Fibroblast of skin of abdomen (primary cell): ENCODE data around the gene KBTBD3.
"Not testable (repeated sequence)": the region's sequence is repeated elsewhere in the genome, so short reads cannot be mapped to it uniquely, and the experiment has no call there.

Source experiments
- DNase-seq: peaks from one replicate; pipeline ENCODE4 v3.0.0-alpha.2; 2013

The KBTBD3 gene

DNA sequence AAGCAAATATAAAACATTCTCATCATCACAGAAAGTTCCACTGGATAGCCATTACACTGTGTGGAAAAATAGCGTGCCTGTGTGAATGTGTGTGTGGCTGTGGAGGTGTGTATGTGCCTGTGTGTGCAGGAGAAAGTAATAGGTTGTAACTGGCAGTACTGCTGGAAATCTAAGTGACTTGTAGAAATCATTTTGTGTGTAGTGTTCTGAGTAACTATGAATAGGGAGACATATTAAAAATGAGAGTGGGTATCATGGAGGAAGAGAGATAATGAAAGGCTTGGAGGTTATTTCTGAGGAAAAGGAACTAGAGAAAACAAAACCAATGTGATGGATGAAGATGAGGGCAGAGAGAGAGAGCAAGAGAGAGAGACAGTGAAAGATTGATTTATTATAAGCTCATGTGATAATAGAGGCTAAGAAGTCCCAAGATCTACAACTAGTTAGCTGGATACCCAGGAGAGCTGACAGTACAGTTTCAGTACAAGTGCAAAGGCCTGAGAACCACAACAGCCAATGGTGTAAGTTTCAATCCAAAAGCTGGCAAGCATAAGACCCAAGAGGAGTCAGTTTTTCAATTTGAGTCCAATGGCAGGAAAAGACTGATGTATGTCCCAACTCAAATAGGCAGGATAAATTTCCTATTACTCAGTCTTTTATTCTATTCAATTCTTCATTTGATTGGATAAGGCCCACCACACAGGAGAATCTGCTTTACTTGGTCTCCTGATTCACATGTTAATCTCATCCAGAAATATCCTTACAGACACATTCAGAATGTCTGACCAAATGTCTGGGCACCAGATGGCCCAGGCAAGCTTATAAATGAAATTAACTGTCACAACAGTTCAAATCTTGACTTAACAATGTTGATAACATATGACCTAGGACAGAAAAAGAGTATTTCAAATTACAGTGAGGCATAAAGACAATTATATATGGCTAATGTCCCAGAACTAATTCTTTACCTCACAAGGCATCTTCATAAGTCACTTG is 14.9 kb downstream of the KBTBD3 start:
- peak; percentile 3 for DNase-seq

- DNase-seq: no peak
Observed at GRCh38 chr11:106061249-106061784, 15.8 kb downstream of the KBTBD3 start.

DNA sequence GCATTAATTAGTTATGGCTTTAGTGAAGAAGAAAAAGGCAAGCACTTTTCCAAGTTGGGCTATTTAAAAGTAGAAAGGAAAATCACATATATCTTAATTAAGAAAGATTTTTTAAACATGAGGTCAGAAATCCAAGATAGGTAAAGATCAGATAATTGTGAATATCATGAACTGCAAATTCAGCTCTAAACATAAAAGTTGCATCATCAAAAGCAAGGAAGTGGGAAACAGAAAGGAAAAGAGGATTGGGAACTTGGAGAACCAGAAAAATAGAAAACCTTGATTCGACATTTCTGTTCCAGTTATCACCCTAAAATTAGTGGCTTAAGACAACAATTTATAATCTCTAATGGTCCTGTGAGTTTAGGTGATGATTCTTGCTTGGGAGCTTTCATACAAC is 17.5 kb downstream of the KBTBD3 start:
- DNase-seq: no peak

DNA sequence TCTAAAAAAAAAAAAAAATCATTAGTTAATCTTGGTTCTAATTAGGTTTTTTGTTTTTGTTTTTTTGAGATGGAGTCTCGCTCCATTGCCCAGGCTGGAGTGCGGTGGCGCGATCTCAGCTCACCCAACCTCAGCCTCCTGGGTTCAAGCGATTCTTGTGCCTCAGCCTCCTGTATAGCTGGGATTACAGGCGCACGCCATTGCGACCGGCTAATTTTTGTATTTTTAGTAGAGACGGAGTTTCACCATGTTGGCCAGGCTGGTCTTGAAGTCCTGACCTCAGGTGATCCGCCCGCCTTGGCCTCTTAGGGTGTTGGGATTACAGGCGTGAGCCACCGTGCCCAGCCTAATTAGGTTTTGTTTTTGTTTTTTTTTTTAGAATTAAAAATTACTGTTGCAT is 18.8 kb downstream of the KBTBD3 start:
- DNase-seq: not testable (repeated sequence)

- no peak for DNase-seq
Observed at GRCh38 chr11:106051103-106051502, 26.0 kb downstream of the KBTBD3 start.

DNA sequence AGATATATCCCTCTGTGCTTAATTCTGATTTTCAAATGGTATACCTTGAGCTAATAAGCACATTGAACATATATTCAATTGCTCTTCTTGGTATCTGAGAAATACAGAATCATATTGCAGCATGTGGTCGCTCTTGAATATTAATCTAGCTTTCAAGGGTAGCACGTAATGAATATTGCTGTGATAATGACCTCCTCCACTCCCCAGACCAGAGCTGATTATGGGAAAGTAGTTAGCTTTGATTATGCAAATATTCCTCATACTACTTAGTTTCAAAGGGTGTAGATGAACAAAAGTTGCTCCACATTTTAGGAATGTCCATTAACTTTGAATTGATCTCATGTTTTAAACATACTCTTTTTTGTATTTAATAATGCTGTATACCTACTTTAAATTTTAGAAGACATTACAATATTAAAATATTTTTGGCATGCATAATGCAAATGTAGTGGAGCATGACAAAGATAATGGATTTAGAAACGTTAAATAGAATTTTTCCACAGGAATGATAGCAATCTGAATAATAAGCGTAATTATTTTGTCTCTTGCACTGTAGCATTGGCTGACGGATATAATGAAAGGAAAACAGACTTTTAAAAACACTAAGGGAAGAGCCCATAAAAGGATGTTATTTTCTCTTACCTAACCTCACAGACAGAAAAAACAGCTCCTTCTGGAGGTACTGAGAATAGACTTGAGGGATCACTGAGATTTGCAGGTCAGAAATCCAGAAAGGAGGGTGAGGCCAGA is 27.2 kb downstream of the KBTBD3 start:
- no peak for DNase-seq

- no peak for DNase-seq
Observed at GRCh38 chr11:106047631-106048030, 29.5 kb downstream of the KBTBD3 start.

DNA sequence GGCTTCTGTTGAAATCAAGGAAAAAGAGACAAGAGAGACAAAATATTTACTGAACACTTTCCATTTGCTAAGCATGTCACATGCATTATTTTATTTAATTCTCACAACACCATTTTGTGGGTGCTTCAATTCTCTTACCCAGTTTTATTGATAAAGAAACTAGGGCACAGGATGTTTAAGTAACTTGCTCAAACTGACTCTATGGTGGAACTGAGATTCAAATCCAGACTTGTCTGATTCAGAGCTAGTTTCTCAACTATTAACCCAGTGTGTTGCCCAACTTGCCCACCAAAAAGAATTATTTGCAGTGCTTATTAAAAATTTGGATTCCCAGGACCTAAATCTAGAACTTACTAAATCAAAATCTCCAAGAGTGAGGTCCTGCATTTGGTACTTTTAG is 33.6 kb downstream of the KBTBD3 start:
- no peak for DNase-seq

DNA sequence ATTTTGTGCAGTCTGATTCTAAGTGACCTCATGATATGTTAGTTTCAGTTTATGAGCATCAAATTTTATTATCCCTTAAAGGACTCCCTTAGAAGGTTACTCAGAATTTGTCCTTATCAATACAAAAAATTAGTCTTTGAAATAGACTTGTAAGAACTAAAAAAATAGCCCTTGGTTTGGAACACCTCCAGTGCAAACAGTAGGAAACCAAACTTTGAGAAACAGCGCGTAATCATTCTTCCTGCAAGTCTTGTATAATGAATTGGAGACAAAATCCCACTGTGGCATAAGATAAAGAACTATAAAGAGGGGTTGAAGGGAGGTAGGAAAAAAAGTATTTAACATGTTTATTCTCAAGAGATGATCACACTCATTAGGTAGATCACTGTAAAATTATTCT is 44.3 kb downstream of the KBTBD3 start:
- DNase-seq: no peak

GRCh38 chr11:106031936-106032335 is 45.2 kb downstream of the KBTBD3 start:
- no peak for DNase-seq

GRCh38 chr11:106031202-106031810 is 45.8 kb downstream of the KBTBD3 start:
- DNase-seq: no peak

GRCh38 chr11:106030609-106031008 is 46.5 kb downstream of the KBTBD3 start:
- DNase-seq: no peak

- no peak for DNase-seq
Observed at GRCh38 chr11:106022795-106023275, 54.3 kb downstream of the KBTBD3 start.

DNA sequence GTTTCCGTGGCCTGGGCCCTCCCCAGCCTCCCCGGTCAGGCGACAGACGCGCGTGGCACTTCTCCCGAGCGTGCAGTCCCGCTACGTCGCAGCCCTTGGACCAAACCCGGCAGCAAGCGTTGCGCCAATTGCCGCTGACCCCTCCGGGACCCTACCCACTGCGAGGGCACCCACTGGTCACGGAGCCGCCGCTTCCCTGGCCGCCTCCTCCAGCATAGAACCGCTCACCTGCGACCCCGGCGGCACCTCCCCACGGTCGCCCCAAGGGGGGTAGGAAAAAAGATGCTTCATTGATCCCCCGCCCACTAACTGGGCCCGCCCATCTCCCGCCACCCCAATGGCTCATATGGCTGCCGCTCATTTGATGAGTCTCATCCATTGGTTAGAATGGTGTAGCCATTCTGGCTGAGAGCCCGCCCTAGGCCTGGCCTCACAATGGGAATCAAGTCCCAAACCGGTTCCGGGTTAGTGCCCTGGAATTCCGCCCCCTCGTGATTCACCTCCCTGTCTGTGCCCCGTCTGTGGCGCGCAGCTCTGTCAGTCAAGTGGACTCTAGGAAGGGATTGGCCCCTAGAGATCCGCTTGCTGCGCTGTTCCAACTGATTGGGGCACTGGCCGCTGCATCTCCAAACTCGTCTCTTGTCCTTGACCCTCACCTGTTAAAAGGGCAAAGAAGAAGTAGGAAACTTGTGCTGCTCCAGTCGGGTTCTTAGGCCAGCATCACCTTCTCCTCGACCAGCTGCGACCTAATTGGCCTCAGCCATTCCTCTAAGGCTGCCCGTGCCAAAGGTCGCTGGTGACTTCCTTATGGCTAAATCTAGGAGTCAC is 55.0 kb downstream of the KBTBD3 start, which contains the start of gene MSANTD4:
MSANTD4 (minus strand) TSS at position 274 of the 828 bp plus-strand sequence. CDS start 11,323 bp downstream, outside the sequence.
- DNase-seq: peak; percentile 100

GRCh38 chr11:106021181-106021966 is 55.8 kb downstream of the KBTBD3 start:
- DNase-seq: peak; percentile 35

- no peak for DNase-seq
Observed at GRCh38 chr11:106017093-106017492, 60.1 kb downstream of the KBTBD3 start.

GRCh38 chr11:106015066-106015465 is 62.1 kb downstream of the KBTBD3 start:
- no peak for DNase-seq

DNA sequence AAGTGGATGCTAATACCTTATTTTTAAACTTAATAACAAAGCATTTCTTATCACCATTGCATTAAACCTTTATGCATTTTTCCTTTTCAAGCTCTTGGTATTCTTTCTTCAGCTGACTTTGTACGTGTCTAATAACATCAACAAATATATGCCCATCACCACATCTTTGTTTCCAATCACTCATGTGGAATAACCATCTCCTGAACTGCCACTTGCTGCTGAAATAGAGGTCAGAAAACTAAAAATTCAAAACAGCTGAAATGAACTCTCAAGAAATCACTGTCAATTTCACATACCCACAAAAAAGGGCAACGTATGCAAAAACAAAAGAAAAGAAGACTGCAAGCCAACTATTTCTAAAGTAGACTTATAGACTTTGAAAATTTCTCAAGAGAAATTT is 62.5 kb downstream of the KBTBD3 start:
- no peak for DNase-seq

DNA sequence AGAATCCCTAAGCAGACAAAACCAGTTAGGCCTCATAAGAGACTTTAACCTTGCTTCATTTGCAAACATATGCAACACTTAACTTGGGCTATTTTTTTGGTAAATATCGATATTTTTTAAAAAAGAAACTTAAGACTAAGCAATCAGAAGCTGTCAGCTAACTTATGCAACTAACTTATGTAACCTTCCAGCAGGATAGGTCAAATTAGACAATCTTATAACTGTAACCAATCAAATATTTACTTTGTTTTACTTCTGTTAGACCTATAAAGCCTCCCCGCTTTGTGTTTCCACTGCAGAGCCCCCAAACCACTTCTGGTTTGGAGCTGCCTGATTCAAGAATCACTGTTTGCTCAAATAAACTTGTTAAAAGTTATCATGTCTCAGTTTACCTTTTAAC is 63.1 kb downstream of the KBTBD3 start:
- DNase-seq: no peak

DNA sequence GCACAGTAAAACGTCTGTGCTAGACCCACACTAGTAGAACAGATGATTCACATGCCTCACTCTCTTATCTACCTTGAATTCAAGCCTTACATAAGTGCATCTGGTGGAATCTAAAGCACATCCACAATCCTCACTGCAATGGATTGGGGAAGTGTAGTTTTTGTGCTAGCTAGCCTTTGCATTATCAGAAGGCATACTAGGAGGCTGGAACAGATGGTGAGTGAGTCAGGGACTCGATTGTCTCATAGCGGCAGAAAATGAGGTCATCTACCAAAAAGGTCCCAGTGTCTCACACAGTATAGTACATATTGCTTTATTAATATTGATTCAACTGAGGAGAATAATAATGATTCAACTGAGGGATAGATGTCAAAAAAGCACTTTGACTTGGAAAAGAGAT is 64.4 kb downstream of the KBTBD3 start:
- DNase-seq: peak; percentile 66

DNA sequence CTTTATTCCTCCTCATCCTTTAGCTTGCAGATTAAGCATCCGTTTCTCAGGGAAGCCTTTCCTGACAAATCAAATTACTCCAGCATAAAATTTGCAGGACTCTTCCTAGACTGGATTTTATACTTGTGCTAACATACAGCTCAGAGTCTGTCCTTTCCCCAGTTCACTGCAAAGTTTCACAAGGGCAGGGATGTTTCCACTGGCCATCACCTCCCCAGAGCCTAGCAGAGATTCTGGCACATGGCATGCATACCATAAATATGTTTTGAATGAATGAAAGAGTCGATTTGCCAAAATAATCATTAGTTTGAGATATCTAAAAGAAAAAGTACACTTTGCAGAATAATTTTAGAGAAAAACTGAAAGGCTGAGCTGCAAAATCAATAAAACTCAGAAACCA is 65.7 kb downstream of the KBTBD3 start:
- DNase-seq: no peak
